Ascending aorta (tissue), 2 donors: ENCODE results near the gene ROR1. TPM values are rescaled to one million over a fixed set of nuclear protein-coding genes. Genes with fewer than 3 reads are reported as not detected.

Experiments used
- DNase-seq, 2 donors: peaks; one replicate each; pipeline ENCODE4 v3.0.0-alpha.2; 2019; ENCODE audit warnings: low spot score in 2 of 2
- H3K27ac ChIP-seq, 2 donors: fragments of 200-600 bp; sonication (generic); one replicate each; pipeline ENCODE4 v1.5.1; 2016 to 2017; ENCODE audit warnings: mild to moderate bottlenecking in 1 of 2
- H3K27me3 ChIP-seq: fragments of 200-600 bp; sonication (generic); one replicate; pipeline ENCODE4 v1.5.1; 2017
- H3K36me3 ChIP-seq, 2 donors: fragments of 200-600 bp; sonication (generic); one replicate each; pipeline ENCODE4 v1.5.1; 2016
- H3K4me1 ChIP-seq, 2 donors: fragments of 200-600 bp; sonication (generic); one replicate each; pipeline ENCODE4 v1.5.1; 2016 to 2017; ENCODE audit warnings: mild to moderate bottlenecking in 1 of 2
- H3K4me3 ChIP-seq, 2 donors: fragments of 200-600 bp; sonication (generic); one replicate each; pipeline ENCODE4 v1.5.1; 2016 to 2017; ENCODE audit warnings: mild to moderate bottlenecking in 1 of 2
- H3K9me3 ChIP-seq, 2 donors: fragments of 200-600 bp; sonication (generic); one replicate each; pipeline ENCODE4 v1.5.1; 2016
- intact Hi-C: fragments of 100-400 bp; cut with DNase I; formaldehyde crosslinking; loops from one replicate; pipeline ENCODE4 v1.15.1; 2023
- total RNA-seq: library from RNA; depleted of rRNA; stranded (reverse); fragments of >200 nt; gene quantifications from one replicate; pipeline ENCODE4 v1.1.0, GENCODE V29; 2016
- TF ChIP-seq, protein P1 (sequence below), 3 experiments: fragments of 200-600 bp in 2 of 3; fragments of 450-650 bp in 1 of 3; sonication (generic) in 2 of 3; IDR thresholded peaks; one replicate each; pipeline ENCODE4 v1.5.1; 2016 to 2019; ENCODE audit warnings: antibody characterized with exemption in 3 of 3, mild to moderate bottlenecking in 1 of 3, moderate library complexity in 1 of 3

ROR1 gene
- total RNA-seq, 1 donor from 2014 or later: 115 TPM

DNA sequence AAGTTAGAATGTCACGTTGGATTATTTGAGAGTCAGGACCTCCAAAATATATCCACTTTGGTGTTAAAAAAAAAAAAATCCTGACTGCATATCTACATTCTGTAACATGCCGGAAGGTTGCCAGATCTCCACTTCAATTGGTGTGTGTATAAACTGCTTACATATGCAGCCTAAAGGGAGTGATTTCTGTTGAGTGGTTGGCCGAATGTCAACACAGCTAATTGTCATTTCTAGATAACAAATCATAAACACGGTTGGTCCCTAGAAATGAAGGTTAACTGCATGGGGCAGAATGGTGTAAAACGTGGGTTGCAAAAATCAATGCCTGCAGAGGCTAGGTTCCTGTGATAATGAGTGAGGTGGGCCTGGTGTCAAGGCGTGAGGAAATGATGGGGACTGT is 15.0 kb upstream of the ROR1 start:
- TF ChIP-seq, protein P1, sequence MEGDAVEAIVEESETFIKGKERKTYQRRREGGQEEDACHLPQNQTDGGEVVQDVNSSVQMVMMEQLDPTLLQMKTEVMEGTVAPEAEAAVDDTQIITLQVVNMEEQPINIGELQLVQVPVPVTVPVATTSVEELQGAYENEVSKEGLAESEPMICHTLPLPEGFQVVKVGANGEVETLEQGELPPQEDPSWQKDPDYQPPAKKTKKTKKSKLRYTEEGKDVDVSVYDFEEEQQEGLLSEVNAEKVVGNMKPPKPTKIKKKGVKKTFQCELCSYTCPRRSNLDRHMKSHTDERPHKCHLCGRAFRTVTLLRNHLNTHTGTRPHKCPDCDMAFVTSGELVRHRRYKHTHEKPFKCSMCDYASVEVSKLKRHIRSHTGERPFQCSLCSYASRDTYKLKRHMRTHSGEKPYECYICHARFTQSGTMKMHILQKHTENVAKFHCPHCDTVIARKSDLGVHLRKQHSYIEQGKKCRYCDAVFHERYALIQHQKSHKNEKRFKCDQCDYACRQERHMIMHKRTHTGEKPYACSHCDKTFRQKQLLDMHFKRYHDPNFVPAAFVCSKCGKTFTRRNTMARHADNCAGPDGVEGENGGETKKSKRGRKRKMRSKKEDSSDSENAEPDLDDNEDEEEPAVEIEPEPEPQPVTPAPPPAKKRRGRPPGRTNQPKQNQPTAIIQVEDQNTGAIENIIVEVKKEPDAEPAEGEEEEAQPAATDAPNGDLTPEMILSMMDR (IDR thresholded peaks at IDR 0.05): no peak
- Histone ChIP-seq H3K27ac (no peak overlapping the region), H3K4me3 (no peak overlapping the region), H3K27me3 (no peaks in the 10 kb centered on the region), H3K9me3 (no peaks in the 10 kb centered on the region), H3K36me3 (no peaks in the 10 kb centered on the region), H3K4me1 (no peaks in the 10 kb centered on the region)
- intact Hi-C loops: no loop called here
- no peak for DNase-seq

DNA sequence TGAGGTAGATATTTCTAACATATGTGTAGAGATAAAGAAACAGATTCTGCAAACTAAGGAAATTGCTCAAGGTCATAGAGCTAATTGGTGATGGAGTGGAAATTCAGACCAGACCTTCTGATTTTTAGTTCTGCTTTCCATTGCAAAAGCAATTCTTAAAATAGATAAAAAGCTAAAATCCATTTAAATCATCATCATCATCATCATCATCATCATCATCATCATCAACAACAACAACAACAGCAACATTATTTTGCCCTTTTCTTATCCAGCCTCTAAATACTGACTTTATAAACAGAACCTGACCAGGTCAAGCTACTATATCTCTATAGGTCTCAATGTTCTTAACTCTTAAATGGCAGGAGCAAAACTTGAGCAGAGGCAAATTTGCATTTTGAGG is 14.0 kb upstream of the ROR1 start:
- no peaks in the 10 kb centered on the region for H3K9me3 ChIP-seq
- TF ChIP-seq, protein P1 (IDR thresholded peaks at IDR 0.05): no peak
- H3K36me3 ChIP-seq: no peaks in the 10 kb centered on the region
- no peak for DNase-seq
- H3K4me3 ChIP-seq: no peak overlapping the region
- intact Hi-C loops: no loop called here
- no peak overlapping the region for H3K27ac ChIP-seq
- H3K4me1 ChIP-seq: no peaks in the 10 kb centered on the region
- H3K27me3 ChIP-seq: no peaks in the 10 kb centered on the region

DNA sequence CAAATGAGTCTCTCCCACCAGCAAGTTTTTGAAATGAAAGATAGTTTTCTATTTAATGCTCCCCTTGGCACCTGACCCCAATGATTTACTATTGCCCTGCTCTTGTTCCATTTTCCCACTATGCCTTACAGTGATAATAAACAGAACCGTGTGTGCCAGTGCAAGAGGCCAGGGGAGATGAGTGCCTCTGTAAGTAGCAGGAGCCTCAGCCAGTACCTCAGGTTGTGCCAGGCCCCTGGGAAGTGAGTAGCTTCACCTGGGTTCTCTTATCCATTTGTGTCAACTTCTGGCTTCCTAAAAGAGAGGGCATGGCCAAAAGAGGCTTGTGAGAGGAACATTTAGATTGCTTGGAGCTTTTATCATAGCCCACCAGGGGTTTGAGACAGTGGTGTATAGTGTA is 3.4 kb upstream of the ROR1 start:
- Histone ChIP-seq H3K36me3 (no peaks in the 10 kb centered on the region), H3K4me1 (no peaks in the 10 kb centered on the region), H3K27me3 (no peaks in the 10 kb centered on the region), H3K27ac (no peak overlapping the region), H3K4me3 (no peak overlapping the region), H3K9me3 (no peaks in the 10 kb centered on the region)
- intact Hi-C loops: no loop called here
- TF ChIP-seq, protein P1 (IDR thresholded peaks at IDR 0.05): no peak
- no peak for DNase-seq

DNA sequence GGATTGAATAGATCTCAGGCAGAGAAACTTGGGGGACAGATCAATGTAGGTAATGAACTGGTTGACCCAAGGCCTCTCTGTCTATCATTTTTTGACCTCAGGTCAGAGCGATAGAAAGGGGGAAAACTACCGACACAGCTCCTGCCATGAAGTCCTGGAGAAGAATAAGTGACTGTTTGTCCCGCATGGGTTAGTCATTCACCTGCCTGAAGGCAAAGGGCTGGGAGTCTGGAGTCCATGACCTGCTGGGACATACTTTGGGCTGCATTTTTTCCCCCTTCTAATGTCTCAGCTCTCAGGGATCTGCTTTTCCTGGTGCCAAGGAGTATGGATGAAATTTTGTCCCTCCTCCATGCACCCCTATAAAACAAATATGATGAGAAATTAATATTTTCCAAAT is 1.6 kb upstream of the ROR1 start:
- H3K36me3 ChIP-seq: no peaks in the 10 kb centered on the region
- H3K27ac ChIP-seq: no peak overlapping the region
- H3K4me3 ChIP-seq: no peak overlapping the region
- H3K9me3 ChIP-seq: no peaks in the 10 kb centered on the region
- intact Hi-C loops: loop anchor here (2.0 kb wide), 1 partner anchor 391 kb away; no protein-coding TSS in a partner anchor
- no peak for DNase-seq
- no peaks in the 10 kb centered on the region for H3K27me3 ChIP-seq
- TF ChIP-seq, protein P1 (IDR thresholded peaks at IDR 0.05): no peak
- H3K4me1 ChIP-seq: peaks cover 0 to under 1% of the 10 kb centered on the region in 2 donors

DNA sequence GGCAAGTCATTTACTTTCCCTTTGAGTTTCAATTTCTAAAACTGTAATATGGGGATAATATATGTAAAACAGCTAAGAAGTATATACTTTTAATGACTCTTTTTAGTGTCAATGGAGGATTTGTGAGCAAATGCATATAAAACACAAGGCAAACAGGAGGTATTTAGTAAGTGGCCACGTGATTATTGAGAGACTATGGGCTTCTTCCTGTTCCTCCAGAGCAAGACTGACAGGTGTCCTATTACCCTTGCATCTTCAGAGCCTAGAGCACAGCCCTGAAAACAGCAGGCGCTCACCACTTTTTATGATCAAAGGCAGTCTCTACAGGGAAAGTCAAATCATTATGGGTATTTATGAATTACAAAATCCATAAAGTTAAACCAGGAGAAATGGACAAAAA is 941 bp upstream of the ROR1 start:
- intact Hi-C loops: loop anchor here (2.0 kb wide), 1 partner anchor 390 kb away; no protein-coding TSS in a partner anchor
- TF ChIP-seq, protein P1 (IDR thresholded peaks at IDR 0.05): no peak
- Histone ChIP-seq H3K27ac (peak overlapping the region in 1 of 2 donors; percentile 96), H3K4me1 (peaks cover 0 to 5% of the 10 kb centered on the region in 2 donors), H3K4me3 (no peak overlapping the region), H3K9me3 (no peaks in the 10 kb centered on the region), H3K36me3 (no peaks in the 10 kb centered on the region), H3K27me3 (no peaks in the 10 kb centered on the region)
- no peak for DNase-seq

DNA sequence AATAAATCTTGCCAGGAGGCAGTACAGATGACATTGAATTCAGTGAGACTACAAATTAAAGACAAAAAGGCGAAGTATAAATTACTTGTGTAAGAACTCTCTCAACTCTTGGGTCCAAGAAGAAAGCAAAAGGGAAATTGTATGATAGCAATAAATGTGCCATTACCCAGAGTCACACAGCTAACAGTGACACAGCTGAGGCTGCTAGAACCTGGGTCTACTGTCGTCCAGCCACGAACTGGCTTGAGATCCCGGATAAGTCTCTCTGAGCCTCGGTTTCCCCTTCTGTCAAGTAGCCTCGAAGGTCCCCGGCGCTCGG is 362 bp upstream of the ROR1 start:
- TF ChIP-seq, protein P1 (IDR thresholded peaks at IDR 0.05): no peak
- Histone ChIP-seq H3K36me3 (no peaks in the 10 kb centered on the region), H3K4me3 (peak overlapping the region; percentile 77 to 92), H3K27ac (peak overlapping the region; percentile 96 to 99), H3K4me1 (peaks cover 0 to 6% of the 10 kb centered on the region in 2 donors), H3K9me3 (no peaks in the 10 kb centered on the region), H3K27me3 (no peaks in the 10 kb centered on the region)
- DNase-seq: no peak
- intact Hi-C loops: loop anchor here (2.0 kb wide), 1 partner anchor 389 kb away; no protein-coding TSS in a partner anchor
